ENCODE results near the gene INPP5E. TPM values are rescaled to one million over a fixed set of nuclear protein-coding genes. Genes with fewer than 3 reads are reported as not detected.
A peak's percentile ranks its signal among the peaks of the same experiment; 100 is the strongest.

The INPP5E gene
- total RNA-seq, 2 donors from 2014 or later, result 17.2 to 20.1 TPM

- ATAC-seq (replicated peaks in 1 of 2) (peak; percentile 3 to 5), DNase-seq (no peak)
- H3K27ac Mint-ChIP-seq, result no peak overlapping the region
- peaks cover 1 to 3% of the 10 kb centered on the region in 2 donors for H3K36me3 Mint-ChIP-seq (ENCODE audit: insufficient read depth in 2 of 2)
- H3K27me3 Mint-ChIP-seq (ENCODE audit: low read depth), result no peaks in the 10 kb centered on the region
- H3K4me3 Mint-ChIP-seq, result no peak overlapping the region
- H3K4me1 Mint-ChIP-seq (ENCODE audit: low read depth), result peaks cover 14% of the 10 kb centered on the region
- H3K9me3 Mint-ChIP-seq, result no peaks in the 10 kb centered on the region
These were observed 14.8 kb downstream of the INPP5E start for GRCh38 chr9:136424750-136425362.

DNA sequence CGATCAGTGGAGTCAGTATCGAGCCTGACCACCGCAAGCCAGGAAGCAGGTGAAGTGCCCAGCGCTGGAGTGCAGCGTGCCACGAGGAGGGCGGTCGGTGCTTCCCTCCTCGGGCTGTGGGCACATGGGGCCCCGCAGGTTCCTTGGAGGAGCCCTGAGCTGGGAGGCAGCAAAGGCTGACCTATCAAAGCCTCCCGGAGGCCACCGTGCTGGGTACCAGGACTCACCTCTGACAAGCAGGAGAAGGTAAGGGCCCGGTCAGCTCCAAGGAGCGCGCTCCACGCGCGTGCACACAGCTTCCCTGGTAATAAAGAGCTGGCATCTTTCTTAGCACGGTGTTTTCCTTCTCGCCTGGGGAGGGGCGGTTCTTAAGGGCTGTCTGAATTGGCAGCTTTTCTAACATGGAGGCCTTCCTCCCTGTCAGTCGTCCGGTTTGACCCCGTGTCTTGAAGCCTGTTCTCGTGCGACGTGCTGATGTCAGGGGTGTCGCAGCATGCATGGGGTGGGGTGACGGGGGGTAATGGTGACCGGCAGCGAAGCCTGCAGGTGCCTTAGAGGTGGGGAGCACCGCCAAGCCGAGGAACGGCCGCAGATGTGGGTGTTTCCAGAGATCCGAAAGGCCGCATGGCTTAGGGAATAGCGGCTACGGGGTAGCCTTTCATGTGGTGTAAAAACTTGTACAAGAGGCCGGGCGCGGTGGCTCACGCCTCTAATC lies 16.1 kb downstream of the INPP5E start:
- Mint-ChIP-seq H3K36me3 (ENCODE audit: insufficient read depth in 2 of 2) (peaks cover 1 to 5% of the 10 kb centered on the region in 2 donors), H3K4me3 (no peak overlapping the region), H3K4me1 (ENCODE audit: low read depth) (peaks cover 14% of the 10 kb centered on the region), H3K9me3 (no peaks in the 10 kb centered on the region), H3K27ac (no peak overlapping the region), H3K27me3 (ENCODE audit: low read depth) (no peaks in the 10 kb centered on the region)
- DNase-seq (no peak), ATAC-seq (replicated peaks in 1 of 2) (no peak)

DNA sequence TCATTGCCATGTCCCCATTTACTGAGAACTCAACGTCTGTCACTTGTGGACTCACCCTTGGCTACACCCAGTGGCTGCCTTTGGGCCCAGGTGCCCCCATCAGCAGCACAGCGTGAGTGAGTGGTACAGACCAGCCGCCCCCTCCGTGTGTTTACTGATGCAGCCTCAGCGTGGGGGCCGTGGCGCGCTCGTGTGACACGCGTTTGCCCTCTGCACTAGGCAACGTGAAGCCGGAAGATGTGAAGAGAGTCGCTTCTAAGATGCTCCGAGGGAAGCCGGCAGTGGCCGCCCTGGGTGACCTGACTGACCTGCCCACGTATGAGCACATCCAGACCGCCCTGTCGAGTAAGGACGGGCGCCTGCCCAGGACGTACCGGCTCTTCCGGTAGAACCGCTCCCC lies 16.8 kb downstream of the INPP5E start:
- Mint-ChIP-seq H3K4me1 (ENCODE audit: low read depth) (peaks cover 14% of the 10 kb centered on the region), H3K36me3 (ENCODE audit: insufficient read depth in 2 of 2) (peaks cover 1 to 5% of the 10 kb centered on the region in 2 donors), H3K27me3 (ENCODE audit: low read depth) (no peaks in the 10 kb centered on the region), H3K4me3 (no peak overlapping the region), H3K9me3 (no peaks in the 10 kb centered on the region), H3K27ac (no peak overlapping the region)
- no peak for DNase-seq
- ATAC-seq (replicated peaks in 1 of 2), result no peak

GRCh38 chr9:136421791-136422190 lies 17.9 kb downstream of the INPP5E start:
- DNase-seq, result no peak
- peaks cover 1 to 11% of the 10 kb centered on the region in 2 donors for H3K36me3 Mint-ChIP-seq (ENCODE audit: insufficient read depth in 2 of 2)
- H3K4me3 Mint-ChIP-seq, result no peak overlapping the region
- H3K27me3 Mint-ChIP-seq (ENCODE audit: low read depth), result no peaks in the 10 kb centered on the region
- no peak for ATAC-seq (replicated peaks in 1 of 2)
- no peaks in the 10 kb centered on the region for H3K9me3 Mint-ChIP-seq
- no peak overlapping the region for H3K27ac Mint-ChIP-seq
- peaks cover 14% of the 10 kb centered on the region for H3K4me1 Mint-ChIP-seq (ENCODE audit: low read depth)

DNA sequence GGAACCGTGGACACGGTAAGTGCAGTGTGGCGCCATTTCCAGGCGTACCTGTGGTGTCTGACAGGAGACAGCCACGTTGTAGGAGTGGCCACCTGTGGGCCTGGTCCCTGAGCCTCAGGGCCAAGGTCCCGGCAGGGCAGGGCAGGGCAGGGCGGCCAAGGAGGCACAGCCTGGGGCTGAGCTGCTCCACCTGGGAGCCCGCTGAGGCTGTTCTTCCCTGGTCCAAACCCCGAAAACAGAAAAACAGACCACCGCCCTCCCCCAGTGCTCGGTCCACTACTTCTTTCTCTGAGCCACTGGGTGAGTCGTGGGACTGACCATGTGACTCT lies 20.6 kb downstream of the INPP5E start:
- H3K4me3 Mint-ChIP-seq, result no peak overlapping the region
- H3K36me3 Mint-ChIP-seq (ENCODE audit: insufficient read depth in 2 of 2), result peaks cover 0 to 11% of the 10 kb centered on the region in 2 donors
- DNase-seq, result no peak
- H3K4me1 Mint-ChIP-seq (ENCODE audit: low read depth), result no peaks in the 10 kb centered on the region
- no peaks in the 10 kb centered on the region for H3K27me3 Mint-ChIP-seq (ENCODE audit: low read depth)
- H3K9me3 Mint-ChIP-seq, result no peaks in the 10 kb centered on the region
- no peak for ATAC-seq (replicated peaks in 1 of 2)
- H3K27ac Mint-ChIP-seq, result no peak overlapping the region

GRCh38 chr9:136418182-136419091 lies 21.2 kb downstream of the INPP5E start:
- H3K27ac Mint-ChIP-seq, result no peak overlapping the region
- no peak overlapping the region for H3K4me3 Mint-ChIP-seq
- H3K36me3 Mint-ChIP-seq (ENCODE audit: insufficient read depth in 2 of 2), result peaks cover 0 to 14% of the 10 kb centered on the region in 2 donors
- ATAC-seq (replicated peaks in 1 of 2), result no peak
- H3K9me3 Mint-ChIP-seq, result no peaks in the 10 kb centered on the region
- DNase-seq, result no peak
- H3K27me3 Mint-ChIP-seq (ENCODE audit: low read depth), result no peaks in the 10 kb centered on the region
- H3K4me1 Mint-ChIP-seq (ENCODE audit: low read depth), result peaks cover 5% of the 10 kb centered on the region

- H3K9me3 Mint-ChIP-seq, result no peaks in the 10 kb centered on the region
- DNase-seq, result no peak
- H3K4me1 Mint-ChIP-seq (ENCODE audit: low read depth), result peaks cover 19% of the 10 kb centered on the region
- H3K4me3 Mint-ChIP-seq, result no peak overlapping the region
- peaks cover 0 to 16% of the 10 kb centered on the region in 2 donors for H3K36me3 Mint-ChIP-seq (ENCODE audit: insufficient read depth in 2 of 2)
- ATAC-seq (replicated peaks in 1 of 2), result no peak
- no peak overlapping the region for H3K27ac Mint-ChIP-seq
- H3K27me3 Mint-ChIP-seq (ENCODE audit: low read depth), result no peaks in the 10 kb centered on the region
These were observed 22.7 kb downstream of the INPP5E start for GRCh38 chr9:136416914-136417313.

- Mint-ChIP-seq H3K4me3 (no peak overlapping the region), H3K27ac (no peak overlapping the region), H3K4me1 (ENCODE audit: low read depth) (peaks cover 23% of the 10 kb centered on the region), H3K27me3 (ENCODE audit: low read depth) (no peaks in the 10 kb centered on the region), H3K36me3 (ENCODE audit: insufficient read depth in 2 of 2) (peaks cover under 1 to 16% of the 10 kb centered on the region in 2 donors), H3K9me3 (no peaks in the 10 kb centered on the region)
- ATAC-seq (replicated peaks in 1 of 2), result no peak
- no peak for DNase-seq
These were observed 23.2 kb downstream of the INPP5E start for GRCh38 chr9:136416427-136416826.

- ATAC-seq (replicated peaks in 1 of 2) (no peak), DNase-seq (no peak)
- Mint-ChIP-seq H3K4me3 (no peak overlapping the region), H3K36me3 (ENCODE audit: insufficient read depth in 2 of 2) (peaks cover 2 to 20% of the 10 kb centered on the region in 2 donors), H3K27ac (no peak overlapping the region), H3K27me3 (ENCODE audit: low read depth) (no peaks in the 10 kb centered on the region), H3K4me1 (ENCODE audit: low read depth) (peaks cover 50% of the 10 kb centered on the region), H3K9me3 (no peaks in the 10 kb centered on the region)
These were observed 26.7 kb downstream of the INPP5E start for GRCh38 chr9:136412962-136413361.

GRCh38 chr9:136411378-136411777 lies 28.3 kb downstream of the INPP5E start:
- no peak for DNase-seq
- Mint-ChIP-seq H3K27ac (peak overlapping the region; percentile 83), H3K27me3 (ENCODE audit: low read depth) (no peaks in the 10 kb centered on the region), H3K4me3 (peak overlapping the region; percentile 94 to 96), H3K4me1 (ENCODE audit: low read depth) (peaks cover 59% of the 10 kb centered on the region), H3K36me3 (ENCODE audit: insufficient read depth in 2 of 2) (peaks cover 5 to 22% of the 10 kb centered on the region in 2 donors), H3K9me3 (no peaks in the 10 kb centered on the region)
- ATAC-seq (replicated peaks in 1 of 2), result no peak

- ATAC-seq (replicated peaks in 1 of 2) (peak; percentile 84 to 88), DNase-seq (peak; percentile 98 to 99)
- Mint-ChIP-seq H3K27ac (peak within 1 kb of the TSS; percentile 83), H3K4me3 (peak within 1 kb of the TSS; percentile 94 to 96), H3K27me3 (ENCODE audit: low read depth) (no peaks in the 10 kb centered on the region), H3K36me3 (ENCODE audit: insufficient read depth in 2 of 2) (peaks cover 5 to 25% of the 10 kb centered on the region in 2 donors), H3K4me1 (ENCODE audit: low read depth) (peaks cover 63% of the 10 kb centered on the region), H3K9me3 (no peaks in the 10 kb centered on the region)
These were observed 29.0 kb downstream of the INPP5E start, which contains the start of the genes ENTR1 and PMPCA for GRCh38 chr9:136410500-136411287. ENTR1 (minus strand) TSS chr9:136410614; CDS start chr9:136410397, 217 bp downstream. PMPCA (plus strand) TSS chr9:136410658; CDS start chr9:136410669, 11 bp downstream.
